ENCODE results near the gene RASA3. TPM values are rescaled to one million over a fixed set of nuclear protein-coding genes. Genes with fewer than 3 reads are reported as not detected.

The RASA3 gene
- total and polyA plus RNA-seq, 2 of the 8 experiments (the other 6 are each of a cell fraction or from before 2014, with no cell fraction given) = 7.5 to 21.9 TPM

DNA sequence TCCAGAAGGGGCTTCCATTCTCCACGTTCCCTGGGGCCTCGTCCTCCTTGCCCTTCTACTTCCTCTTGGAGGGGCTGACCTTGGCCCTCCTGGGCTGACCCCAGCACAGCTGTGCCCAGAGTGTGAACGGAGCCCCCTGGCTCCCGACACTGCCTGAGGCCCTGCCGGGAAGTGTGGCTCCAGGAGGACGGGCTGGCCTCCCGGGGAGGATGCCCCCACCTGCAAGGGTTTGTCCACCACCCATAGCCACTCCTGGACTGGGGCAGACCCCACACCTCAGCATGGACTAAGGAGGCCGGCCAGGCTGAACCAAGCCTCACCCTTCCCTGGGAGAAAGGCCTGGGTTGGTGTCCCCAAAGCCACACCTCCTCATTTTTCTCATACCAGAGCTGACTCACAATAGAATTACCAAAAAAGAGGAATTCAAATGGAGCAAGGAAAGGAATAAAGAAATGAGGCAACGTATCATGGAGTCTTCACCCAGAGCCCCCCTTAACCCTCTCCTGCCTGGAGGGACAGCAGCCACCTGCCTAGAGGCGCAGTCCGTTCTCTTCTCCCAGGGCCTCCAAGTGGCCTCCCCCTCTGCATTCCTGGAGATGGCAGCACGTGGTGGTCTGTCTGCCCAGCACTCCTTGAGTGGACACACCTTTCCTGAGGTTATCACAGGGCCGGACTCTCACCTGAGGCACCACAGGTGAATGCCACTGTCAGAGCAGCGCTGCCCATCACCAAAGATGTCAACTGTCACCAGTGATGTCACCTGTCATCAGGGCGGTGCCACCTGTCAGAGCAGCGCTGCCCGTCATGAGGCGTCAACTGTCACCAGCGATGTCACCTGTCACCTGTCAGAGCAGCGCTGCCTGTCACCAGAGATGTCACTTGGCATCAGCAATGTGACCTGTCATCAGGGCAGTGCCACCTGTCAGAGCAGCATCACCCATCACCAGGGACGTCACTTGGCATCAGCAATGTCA is 155.4 kb downstream of the RASA3 start (continued):
- TF ChIP-seq, protein P1, sequence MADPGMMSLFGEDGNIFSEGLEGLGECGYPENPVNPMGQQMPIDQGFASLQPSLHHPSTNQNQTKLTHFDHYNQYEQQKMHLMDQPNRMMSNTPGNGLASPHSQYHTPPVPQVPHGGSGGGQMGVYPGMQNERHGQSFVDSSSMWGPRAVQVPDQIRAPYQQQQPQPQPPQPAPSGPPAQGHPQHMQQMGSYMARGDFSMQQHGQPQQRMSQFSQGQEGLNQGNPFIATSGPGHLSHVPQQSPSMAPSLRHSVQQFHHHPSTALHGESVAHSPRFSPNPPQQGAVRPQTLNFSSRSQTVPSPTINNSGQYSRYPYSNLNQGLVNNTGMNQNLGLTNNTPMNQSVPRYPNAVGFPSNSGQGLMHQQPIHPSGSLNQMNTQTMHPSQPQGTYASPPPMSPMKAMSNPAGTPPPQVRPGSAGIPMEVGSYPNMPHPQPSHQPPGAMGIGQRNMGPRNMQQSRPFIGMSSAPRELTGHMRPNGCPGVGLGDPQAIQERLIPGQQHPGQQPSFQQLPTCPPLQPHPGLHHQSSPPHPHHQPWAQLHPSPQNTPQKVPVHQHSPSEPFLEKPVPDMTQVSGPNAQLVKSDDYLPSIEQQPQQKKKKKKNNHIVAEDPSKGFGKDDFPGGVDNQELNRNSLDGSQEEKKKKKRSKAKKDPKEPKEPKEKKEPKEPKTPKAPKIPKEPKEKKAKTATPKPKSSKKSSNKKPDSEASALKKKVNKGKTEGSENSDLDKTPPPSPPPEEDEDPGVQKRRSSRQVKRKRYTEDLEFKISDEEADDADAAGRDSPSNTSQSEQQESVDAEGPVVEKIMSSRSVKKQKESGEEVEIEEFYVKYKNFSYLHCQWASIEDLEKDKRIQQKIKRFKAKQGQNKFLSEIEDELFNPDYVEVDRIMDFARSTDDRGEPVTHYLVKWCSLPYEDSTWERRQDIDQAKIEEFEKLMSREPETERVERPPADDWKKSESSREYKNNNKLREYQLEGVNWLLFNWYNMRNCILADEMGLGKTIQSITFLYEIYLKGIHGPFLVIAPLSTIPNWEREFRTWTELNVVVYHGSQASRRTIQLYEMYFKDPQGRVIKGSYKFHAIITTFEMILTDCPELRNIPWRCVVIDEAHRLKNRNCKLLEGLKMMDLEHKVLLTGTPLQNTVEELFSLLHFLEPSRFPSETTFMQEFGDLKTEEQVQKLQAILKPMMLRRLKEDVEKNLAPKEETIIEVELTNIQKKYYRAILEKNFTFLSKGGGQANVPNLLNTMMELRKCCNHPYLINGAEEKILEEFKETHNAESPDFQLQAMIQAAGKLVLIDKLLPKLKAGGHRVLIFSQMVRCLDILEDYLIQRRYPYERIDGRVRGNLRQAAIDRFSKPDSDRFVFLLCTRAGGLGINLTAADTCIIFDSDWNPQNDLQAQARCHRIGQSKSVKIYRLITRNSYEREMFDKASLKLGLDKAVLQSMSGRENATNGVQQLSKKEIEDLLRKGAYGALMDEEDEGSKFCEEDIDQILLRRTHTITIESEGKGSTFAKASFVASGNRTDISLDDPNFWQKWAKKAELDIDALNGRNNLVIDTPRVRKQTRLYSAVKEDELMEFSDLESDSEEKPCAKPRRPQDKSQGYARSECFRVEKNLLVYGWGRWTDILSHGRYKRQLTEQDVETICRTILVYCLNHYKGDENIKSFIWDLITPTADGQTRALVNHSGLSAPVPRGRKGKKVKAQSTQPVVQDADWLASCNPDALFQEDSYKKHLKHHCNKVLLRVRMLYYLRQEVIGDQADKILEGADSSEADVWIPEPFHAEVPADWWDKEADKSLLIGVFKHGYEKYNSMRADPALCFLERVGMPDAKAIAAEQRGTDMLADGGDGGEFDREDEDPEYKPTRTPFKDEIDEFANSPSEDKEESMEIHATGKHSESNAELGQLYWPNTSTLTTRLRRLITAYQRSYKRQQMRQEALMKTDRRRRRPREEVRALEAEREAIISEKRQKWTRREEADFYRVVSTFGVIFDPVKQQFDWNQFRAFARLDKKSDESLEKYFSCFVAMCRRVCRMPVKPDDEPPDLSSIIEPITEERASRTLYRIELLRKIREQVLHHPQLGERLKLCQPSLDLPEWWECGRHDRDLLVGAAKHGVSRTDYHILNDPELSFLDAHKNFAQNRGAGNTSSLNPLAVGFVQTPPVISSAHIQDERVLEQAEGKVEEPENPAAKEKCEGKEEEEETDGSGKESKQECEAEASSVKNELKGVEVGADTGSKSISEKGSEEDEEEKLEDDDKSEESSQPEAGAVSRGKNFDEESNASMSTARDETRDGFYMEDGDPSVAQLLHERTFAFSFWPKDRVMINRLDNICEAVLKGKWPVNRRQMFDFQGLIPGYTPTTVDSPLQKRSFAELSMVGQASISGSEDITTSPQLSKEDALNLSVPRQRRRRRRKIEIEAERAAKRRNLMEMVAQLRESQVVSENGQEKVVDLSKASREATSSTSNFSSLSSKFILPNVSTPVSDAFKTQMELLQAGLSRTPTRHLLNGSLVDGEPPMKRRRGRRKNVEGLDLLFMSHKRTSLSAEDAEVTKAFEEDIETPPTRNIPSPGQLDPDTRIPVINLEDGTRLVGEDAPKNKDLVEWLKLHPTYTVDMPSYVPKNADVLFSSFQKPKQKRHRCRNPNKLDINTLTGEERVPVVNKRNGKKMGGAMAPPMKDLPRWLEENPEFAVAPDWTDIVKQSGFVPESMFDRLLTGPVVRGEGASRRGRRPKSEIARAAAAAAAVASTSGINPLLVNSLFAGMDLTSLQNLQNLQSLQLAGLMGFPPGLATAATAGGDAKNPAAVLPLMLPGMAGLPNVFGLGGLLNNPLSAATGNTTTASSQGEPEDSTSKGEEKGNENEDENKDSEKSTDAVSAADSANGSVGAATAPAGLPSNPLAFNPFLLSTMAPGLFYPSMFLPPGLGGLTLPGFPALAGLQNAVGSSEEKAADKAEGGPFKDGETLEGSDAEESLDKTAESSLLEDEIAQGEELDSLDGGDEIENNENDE (IDR thresholded peaks at IDR 0.05; ENCODE audit: insufficient replicate concordance, low read length) = no peak
- no peak for TF ChIP-seq EZH2 (IDR thresholded peaks at IDR 0.05; ENCODE audit: low read depth, low read length, severe bottlenecking)
- TF ChIP-seq POLR2A (IDR thresholded peaks at IDR 0.05; ENCODE audit: control extremely low read depth in 1 of 2, low read depth in 2 of 2, low read length in 2 of 2) = no peak
- TF ChIP-seq, protein P2, sequence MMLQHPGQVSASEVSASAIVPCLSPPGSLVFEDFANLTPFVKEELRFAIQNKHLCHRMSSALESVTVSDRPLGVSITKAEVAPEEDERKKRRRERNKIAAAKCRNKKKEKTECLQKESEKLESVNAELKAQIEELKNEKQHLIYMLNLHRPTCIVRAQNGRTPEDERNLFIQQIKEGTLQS (IDR thresholded peaks at IDR 0.05; ENCODE audit: insufficient read depth, low read depth, low read length) = no peak
